Spinal cord (tissue), 10 donors: ENCODE results near the gene APLP1. TPM values are rescaled to one million over a fixed set of nuclear protein-coding genes. Genes with fewer than 3 reads are reported as not detected.
"Not testable (repeated sequence)": the region's sequence is repeated elsewhere in the genome, so short reads cannot be mapped to it uniquely, and the experiment has no call there.

Source experiments
- DNase-seq, 6 donors: peaks; one replicate each; pipeline versions ENCODE4 v3.0.0 to v3.0.0-alpha.2; 2013 to 2015; ENCODE audit warnings: low spot score in 6 of 6, low read depth in 4 of 6
- H3K27ac ChIP-seq: one replicate; pipeline ENCODE4 v1.5.1; 2013; ENCODE audit warnings: low read depth, low read length, control low read depth
- H3K27me3 ChIP-seq: one replicate; pipeline ENCODE4 v1.6.1; 2013; ENCODE audit warnings: low read length; ENCODE audit not compliant: control insufficient read depth, insufficient read depth
- H3K36me3 ChIP-seq: one replicate; pipeline ENCODE4 v1.6.1; 2013; ENCODE audit warnings: low read length; ENCODE audit not compliant: control insufficient read depth, insufficient read depth
- H3K4me1 ChIP-seq: one replicate; pipeline ENCODE4 v1.6.1; 2013; ENCODE audit warnings: low read length; ENCODE audit not compliant: control insufficient read depth, insufficient read depth
- H3K4me3 ChIP-seq: one replicate; pipeline ENCODE4 v1.5.1; 2013; ENCODE audit warnings: low read depth, low read length, control low read depth
- H3K9me3 ChIP-seq: one replicate; pipeline ENCODE4 v1.6.1; 2013; ENCODE audit warnings: low read length; ENCODE audit not compliant: control insufficient read depth, insufficient read depth
- WGBS: methylation state at CpG from one replicate; pipeline ENCODE4 v1.1.5; 2013; ENCODE audit warnings: missing lambda C conversion rate; ENCODE audit not compliant: insufficient coverage; 5-methylcytosine and 5-hydroxymethylcytosine counted together
- long read RNA-seq, 4 donors: transcript quantifications; one replicate each; lab custom pipeline, GENCODE V29; 2026
- polyA plus RNA-seq, 2 donors: library from polyadenylated mRNA; unstranded; fragments of 120-200 nt; gene quantifications; one replicate each; pipeline ENCODE4 v1.2.1, GENCODE V29; 2013; ENCODE audit not compliant: insufficient read length in 2 of 2
- total RNA-seq, 2 donors: library from RNA; depleted of rRNA in 1 of 2; stranded (reverse); fragments of 120-200 nt in 1 of 2; fragments of >200 nt in 1 of 2; gene quantifications; one replicate each; pipeline versions ENCODE4 v1.2.3 to v1.2.4, GENCODE V29; 2013 to 2014
- donor health status: healthy.

APLP1 gene
- total RNA-seq, result 100 to 1,000 TPM; 205 to 237 TPM
- 1,000 to 10,000 TPM; 1,021 to 1,097 TPM for polyA plus RNA-seq
- long read RNA-seq, donor 1, transcript APLP1-201 (17 exons, 2,495 nt), result major isoform, 51 of 246 reads
- long read RNA-seq, donor 1, partial matches to known transcripts, result 45 of 246 reads
- long read RNA-seq, donor 1, other reads (novel, unspliced or antisense), result 147 of 246 reads
- long read RNA-seq, donor 2, transcript APLP1-201 (17 exons, 2,495 nt), result major isoform, 15 of 82 reads
- long read RNA-seq, donor 2, partial matches to known transcripts, result 26 of 82 reads
- long read RNA-seq, donor 2, other reads (novel, unspliced or antisense), result 36 of 82 reads
- long read RNA-seq, donor 3, transcript APLP1-201 (17 exons, 2,495 nt), result major isoform, 23 of 162 reads
- long read RNA-seq, donor 3, partial matches to known transcripts, result 116 of 162 reads
- long read RNA-seq, donor 3, other reads (novel, unspliced or antisense), result 22 of 162 reads
- long read RNA-seq, donor 4, partial matches to known transcripts, result 0 of 1 reads
- long read RNA-seq, donor 4, other reads (novel, unspliced or antisense), result 0 of 1 reads

GRCh38 chr19:35868172-35868822, at the start of gene APLP1:
APLP1 (plus strand) TSS chr19:35868574; CDS start chr19:35868637, 63 bp downstream.
- WGBS, result under 1% methylated on average over 60 of the region's 60 CpGs
- DNase-seq, result peak in 5 of 6 donors; percentile 51 to 95 (median 65)
- Histone ChIP-seq H3K9me3 (no peaks in the 10 kb centered on the region), H3K36me3 (peaks cover 28% of the 10 kb centered on the region), H3K4me3 (peak within 1 kb of the TSS; percentile 51), H3K27ac (peak within 1 kb of the TSS; percentile 70), H3K4me1 (peaks cover 31% of the 10 kb centered on the region), H3K27me3 (no peaks in the 10 kb centered on the region)

GRCh38 chr19:35822579-35822978, 45.8 kb upstream of the APLP1 start:
- Histone ChIP-seq H3K9me3 (no peaks in the 10 kb centered on the region), H3K27me3 (no peaks in the 10 kb centered on the region), H3K27ac (no peak overlapping the region), H3K36me3 (no peaks in the 10 kb centered on the region), H3K4me1 (no peaks in the 10 kb centered on the region), H3K4me3 (no peak overlapping the region)
- 79% methylated on average over 3 of the region's 3 CpGs for WGBS
- no peak for DNase-seq

GRCh38 chr19:35824150-35824549, 44.2 kb upstream of the APLP1 start:
- Histone ChIP-seq H3K4me3 (no peak overlapping the region), H3K4me1 (no peaks in the 10 kb centered on the region), H3K9me3 (no peaks in the 10 kb centered on the region), H3K27ac (no peak overlapping the region), H3K36me3 (no peaks in the 10 kb centered on the region), H3K27me3 (no peaks in the 10 kb centered on the region)
- no peak for DNase-seq
- WGBS, result no CpG with 5 or more reads among the region's 5 CpGs

GRCh38 chr19:35828692-35829301, 39.6 kb upstream of the APLP1 start:
- peak; percentile 15 to 81 (median 46) for DNase-seq
- H3K36me3 ChIP-seq, result no peaks in the 10 kb centered on the region
- H3K27me3 ChIP-seq, result peaks cover 9% of the 10 kb centered on the region
- WGBS, result 14% methylated on average over 9 of the region's 12 CpGs
- no peaks in the 10 kb centered on the region for H3K9me3 ChIP-seq
- no peak overlapping the region for H3K27ac ChIP-seq
- H3K4me1 ChIP-seq, result no peaks in the 10 kb centered on the region
- no peak overlapping the region for H3K4me3 ChIP-seq

DNA sequence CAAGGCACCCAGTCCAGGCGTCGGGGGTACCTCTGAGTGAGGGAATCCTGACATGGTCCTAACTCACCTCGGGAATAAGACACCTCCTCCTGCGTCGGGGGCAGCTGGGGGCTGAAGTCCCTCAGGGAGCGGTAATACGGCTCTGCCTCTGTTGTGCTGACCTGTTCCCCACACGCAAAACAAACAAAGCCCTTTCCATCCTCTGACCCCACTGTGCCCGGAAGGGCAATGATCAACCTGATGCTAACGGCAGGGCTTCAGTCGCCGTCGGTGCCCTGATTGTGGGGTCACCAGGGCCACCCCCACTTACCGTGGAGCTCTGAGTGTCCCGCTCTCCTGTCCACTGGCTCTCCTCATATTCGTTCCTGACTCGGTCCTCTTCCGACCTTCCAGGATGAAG, 37.4 kb upstream of the APLP1 start:
- WGBS, result 74% methylated on average over 10 of the region's 18 CpGs
- H3K4me3 ChIP-seq, result no peak overlapping the region
- no peak overlapping the region for H3K27ac ChIP-seq
- no peak for DNase-seq
- no peaks in the 10 kb centered on the region for H3K36me3 ChIP-seq
- no peaks in the 10 kb centered on the region for H3K4me1 ChIP-seq
- no peaks in the 10 kb centered on the region for H3K9me3 ChIP-seq
- peaks cover 9% of the 10 kb centered on the region for H3K27me3 ChIP-seq

DNA sequence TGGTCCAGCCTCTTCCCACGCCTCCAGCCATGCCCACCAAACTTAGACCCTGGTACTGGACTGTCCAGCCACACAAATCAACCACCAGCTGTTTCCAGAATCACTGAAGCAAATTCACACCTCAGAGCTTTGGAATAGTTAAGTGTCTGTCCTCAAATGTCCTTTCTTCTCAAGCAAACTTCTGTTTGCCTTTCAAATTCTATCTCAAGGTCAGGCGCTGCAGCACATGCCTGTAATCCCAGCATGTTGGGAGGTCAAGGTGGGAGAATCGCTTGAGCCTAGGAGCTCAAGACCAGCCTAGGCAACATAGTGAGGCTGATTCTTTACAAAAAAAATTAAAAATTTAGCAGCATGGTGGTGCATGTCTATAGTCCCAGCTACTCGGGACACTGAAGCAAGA, 36.3 kb upstream of the APLP1 start:
- no peaks in the 10 kb centered on the region for H3K9me3 ChIP-seq
- no peak overlapping the region for H3K4me3 ChIP-seq
- no peaks in the 10 kb centered on the region for H3K4me1 ChIP-seq
- H3K27me3 ChIP-seq, result peaks cover 9% of the 10 kb centered on the region
- 59% methylated on average over 2 of the region's 4 CpGs for whole genome bisulfite sequencing
- no peak for DNase-seq
- H3K36me3 ChIP-seq, result no peaks in the 10 kb centered on the region
- no peak overlapping the region for H3K27ac ChIP-seq

DNA sequence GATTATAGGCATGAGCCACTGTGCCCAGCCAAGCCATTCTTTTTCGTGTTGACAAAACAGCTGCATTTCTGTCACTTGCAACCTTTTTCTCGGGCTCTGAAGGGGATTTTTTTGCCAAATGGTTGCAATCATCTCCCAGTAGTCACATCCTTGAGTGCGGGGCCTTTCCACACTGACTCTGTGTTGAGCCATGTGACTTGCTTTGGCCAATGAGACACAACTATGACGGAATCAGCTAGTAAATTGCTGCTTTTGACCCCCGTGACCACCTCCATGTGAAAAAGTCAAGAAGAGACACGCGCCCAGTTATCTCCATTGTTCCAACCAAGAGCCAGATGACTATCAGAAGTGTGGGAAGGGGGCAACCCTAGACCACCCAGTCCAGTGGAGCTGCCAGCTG, 34.4 kb upstream of the APLP1 start:
- Histone ChIP-seq H3K27me3 (peaks cover 9% of the 10 kb centered on the region), H3K4me1 (no peaks in the 10 kb centered on the region), H3K4me3 (no peak overlapping the region), H3K27ac (no peak overlapping the region), H3K36me3 (no peaks in the 10 kb centered on the region), H3K9me3 (peaks cover 2% of the 10 kb centered on the region)
- peak in 1 of 6 donors; percentile 8 for DNase-seq
- 56% methylated on average over 7 of the region's 7 CpGs for WGBS

GRCh38 chr19:35836096-35836495, 32.3 kb upstream of the APLP1 start:
- H3K27me3 ChIP-seq, H3K4me1 ChIP-seq: not testable (repeated sequence)
- WGBS, result 57% methylated on average over 10 of the region's 11 CpGs

DNA sequence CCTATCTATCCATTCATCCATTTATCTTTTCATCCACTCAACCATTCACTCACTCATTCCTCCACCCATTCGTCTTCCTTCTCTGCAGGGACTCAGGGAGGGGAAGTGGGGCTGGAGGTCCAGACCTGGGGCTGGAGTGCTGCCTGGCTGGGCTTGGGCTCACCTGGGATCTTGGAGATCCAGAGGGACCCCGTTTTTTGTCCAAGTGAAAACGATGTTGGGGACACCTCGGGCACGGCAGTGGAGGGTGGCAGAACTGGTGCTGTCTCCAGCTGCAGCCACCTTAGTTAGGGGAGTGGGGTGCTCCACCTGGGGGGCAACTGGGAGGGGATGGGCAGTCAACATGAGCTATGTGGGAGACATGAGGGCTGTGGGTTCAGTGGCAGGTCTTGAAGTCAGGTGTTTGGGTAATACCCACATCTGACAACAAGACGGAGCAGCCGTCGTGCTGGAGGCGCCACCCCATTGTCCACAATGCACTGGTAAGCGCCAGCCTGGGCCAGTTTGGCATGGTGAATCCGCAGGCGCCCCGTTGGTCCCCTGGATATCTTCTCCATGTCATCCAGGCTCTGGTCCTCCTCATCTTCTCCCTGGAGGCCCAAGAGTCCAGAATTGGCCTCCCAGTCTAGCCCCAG, 26.3 kb upstream of the APLP1 start:
- no peak for DNase-seq
- Histone ChIP-seq H3K27ac (no peak overlapping the region), H3K27me3 (peaks cover 40% of the 10 kb centered on the region), H3K4me1 (peaks cover 21% of the 10 kb centered on the region), H3K4me3 (no peak overlapping the region), H3K36me3 (no peaks in the 10 kb centered on the region), H3K9me3 (peaks cover 2% of the 10 kb centered on the region)
- 83% methylated on average over 12 of the region's 13 CpGs for WGBS

More at GRCh38 chr19:35836096-35836495, 32.3 kb upstream of the APLP1 start:
- not testable (repeated sequence) for H3K4me3 ChIP-seq, H3K27ac ChIP-seq, H3K36me3 ChIP-seq, H3K9me3 ChIP-seq, DNase-seq
